Spleen (tissue), 7 donors: ENCODE measurements around the gene SCD5.

Experiments used
- CTCF ChIP-seq, 11 experiments: fragments of 200-600 bp in 7 of 11; fragments of 450-650 bp in 4 of 11; sonication (generic) in 4 of 11; IDR thresholded peaks in 8 of 11; conservative IDR thresholded peaks in 3 of 11; 1 replicate in 7 of 11; 2 replicates in 4 of 11; pipeline versions ENCODE4 v1.4.0 to v1.8.0; 2016 to 2021; ENCODE audit warnings: antibody characterized with exemption in 11 of 11, inconsistent platforms in 4 of 11, mild to moderate bottlenecking in 1 of 11
- POLR2A ChIP-seq, 3 donors: fragments of 450-650 bp; IDR thresholded peaks; one replicate each; pipeline ENCODE4 v1.5.1; 2017; ENCODE audit warnings: antibody characterized with exemption in 3 of 3, mild to moderate bottlenecking in 1 of 3
- POLR2AphosphoS5 ChIP-seq, 3 donors: sonication (generic); formaldehyde crosslinking; IDR thresholded peaks; one replicate each; pipeline ENCODE4 v1.5.1; 2017; ENCODE audit warnings: antibody characterized with exemption in 3 of 3
- donor health status: DM: no; HTN: no; CAD: no; lungs with moderate emphysema.
- donor health status: DM: no; HTN: no; CAD: no.
- donor health status: DM: no; HTN: no; CAD: no.

DNA sequence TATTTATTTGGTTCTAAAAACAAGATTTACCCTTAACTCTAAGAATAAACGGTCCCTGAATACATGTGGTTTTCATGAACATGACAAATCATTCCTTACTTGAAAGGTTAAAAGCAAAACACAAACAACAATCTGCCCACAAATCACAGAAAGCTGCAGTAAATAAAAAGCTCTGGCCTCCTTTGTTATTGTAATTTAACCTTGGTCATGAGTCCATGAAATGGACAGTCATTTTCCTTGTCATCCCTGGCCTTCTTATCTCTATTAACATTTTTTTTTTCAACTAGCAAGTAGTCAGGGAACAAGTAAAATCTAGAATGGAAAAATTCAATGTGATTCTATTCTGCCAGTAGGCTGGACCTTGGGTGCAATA is 92.7 kb downstream of the SCD5 start:
- TF ChIP-seq CTCF (IDR thresholded peaks at IDR 0.05 in 8 of 11, conservative IDR thresholded peaks at IDR 0.05 in 3 of 11), result no peak
- TF ChIP-seq POLR2AphosphoS5 (IDR thresholded peaks at IDR 0.05), result no peak
- no peak for TF ChIP-seq POLR2A (IDR thresholded peaks at IDR 0.05)
